K562 (cell line): Measurements from ENCODE around the gene ZNF581. TPM values are rescaled to one million over a fixed set of nuclear protein-coding genes. Genes with fewer than 3 reads are reported as not detected.
A peak's percentile ranks its signal among the peaks of the same experiment; 100 is the strongest.

ENCODE experiments used
- FOXP1 ChIP-seq: sonication (generic); formaldehyde crosslinking; IDR thresholded peaks from 2 replicates; pipeline ENCODE4 v1.8.0; 2022; ENCODE audit warnings: mild to moderate bottlenecking, missing genetic modification reagents
- HNRNPUL1 ChIP-seq: fragments of 200-400 bp; formaldehyde crosslinking; IDR thresholded peaks from 2 replicates; pipeline ENCODE4 v1.6.1; 2017; ENCODE audit warnings: low read length
- MTA3 ChIP-seq: fragments of 450-650 bp; formaldehyde crosslinking; IDR thresholded peaks from 2 replicates; pipeline ENCODE4 v1.6.1; 2017; ENCODE audit warnings: mild to moderate bottlenecking, borderline replicate concordance
- RFX7 ChIP-seq: fragments of 250-450 bp; sonication (Bioruptor Pico); IDR thresholded peaks from 2 replicates; pipeline ENCODE4 v1.5.1; 2021; ENCODE audit warnings: mild to moderate bottlenecking
- TSC22D4 ChIP-seq: fragments of 450-650 bp; IDR thresholded peaks from 2 replicates; pipeline ENCODE4 v1.6.1; 2016; ENCODE audit warnings: missing genetic modification characterization, missing biosample characterization, control low read depth
- ZBTB7A ChIP-seq: IDR thresholded peaks from 2 replicates; pipeline ENCODE4 v1.6.1; 2011; ENCODE audit warnings: low read depth, mild to moderate bottlenecking, low read length, moderate library complexity, borderline replicate concordance; ENCODE audit not compliant: control insufficient read depth
- polyA plus RNA-seq, 8 experiments: library from polyadenylated mRNA; depleted of rRNA in 4 of 8; stranded (reverse) in 5 of 8; unstranded in 3 of 8; fragments of >200 nt; fragmentation: Nextera tagmentation in 2 of 8; fragmentation: Illumina TruSeq in 1 of 8; extraction: Ambion mirVana in 2 of 8; extraction: Trizol in 1 of 8; gene quantifications; 2 replicates each; pipeline versions ENCODE4 v1.2.1 to v1.2.3, GENCODE V29; 2011 to 2014; ENCODE audit warnings: inconsistent platforms in 1 of 8, missing spikeins in 1 of 8
- total RNA-seq, 7 experiments: library from RNA; depleted of rRNA in 6 of 7; stranded (reverse); fragments of >200 nt in 6 of 7; fragmentation: Illumina TruSeq in 2 of 7; extraction: Trizol in 2 of 7; gene quantifications; 2 replicates each; pipeline versions ENCODE4 v1.2.1 to v1.2.3, GENCODE V29; 2011 to 2021; ENCODE audit warnings: low replicate concordance in 1 of 7
- TF ChIP-seq, protein P1 (sequence below): fragments of 450-650 bp; IDR thresholded peaks from 2 replicates; pipeline ENCODE4 v1.6.1; 2016; ENCODE audit warnings: missing biosample characterization, missing genetic modification characterization
- TF ChIP-seq, protein P2 (sequence below): sonication (generic); formaldehyde crosslinking; IDR thresholded peaks from 2 replicates; pipeline ENCODE4 v1.8.0; 2022; ENCODE audit warnings: missing genetic modification reagents, mild to moderate bottlenecking, moderate library complexity, borderline replicate concordance
- TF ChIP-seq, protein P3 (sequence below): fragments of 250-450 bp; sonication (Bioruptor Pico); IDR thresholded peaks from 2 replicates; pipeline ENCODE4 v1.5.0; 2021
- TF ChIP-seq, protein P4 (sequence below), 2 experiments: fragments of 450-650 bp in 1 of 2; sonication (generic) in 1 of 2; formaldehyde crosslinking in 1 of 2; IDR thresholded peaks; 2 replicates each; pipeline versions ENCODE4 v1.7.1 to v1.9.0; 2016 to 2022; ENCODE audit warnings: inconsistent platforms in 1 of 2, mild to moderate bottlenecking in 1 of 2, missing genetic modification reagents in 1 of 2
- TF ChIP-seq, protein P5 (sequence below), 2 experiments: fragments of 200-800 bp in 1 of 2; sonication (Bioruptor generic) in 1 of 2; sonication (generic) in 1 of 2; formaldehyde crosslinking in 1 of 2; IDR thresholded peaks in 1 of 2; conservative IDR thresholded peaks in 1 of 2; 2 replicates each; pipeline versions ENCODE4 v1.5.0 to v1.6.1; 2016 to 2020; ENCODE audit warnings: missing compliant biosample characterization in 1 of 2, missing genetic modification characterization in 1 of 2, missing genetic modification reagents in 1 of 2

The ZNF581 gene
- total and polyA plus RNA-seq, 9 of the 15 experiments (the other 6 are each of a cell fraction or from before 2014, with no cell fraction given), result 2.4 to 39.4 (median 15.4) TPM

DNA sequence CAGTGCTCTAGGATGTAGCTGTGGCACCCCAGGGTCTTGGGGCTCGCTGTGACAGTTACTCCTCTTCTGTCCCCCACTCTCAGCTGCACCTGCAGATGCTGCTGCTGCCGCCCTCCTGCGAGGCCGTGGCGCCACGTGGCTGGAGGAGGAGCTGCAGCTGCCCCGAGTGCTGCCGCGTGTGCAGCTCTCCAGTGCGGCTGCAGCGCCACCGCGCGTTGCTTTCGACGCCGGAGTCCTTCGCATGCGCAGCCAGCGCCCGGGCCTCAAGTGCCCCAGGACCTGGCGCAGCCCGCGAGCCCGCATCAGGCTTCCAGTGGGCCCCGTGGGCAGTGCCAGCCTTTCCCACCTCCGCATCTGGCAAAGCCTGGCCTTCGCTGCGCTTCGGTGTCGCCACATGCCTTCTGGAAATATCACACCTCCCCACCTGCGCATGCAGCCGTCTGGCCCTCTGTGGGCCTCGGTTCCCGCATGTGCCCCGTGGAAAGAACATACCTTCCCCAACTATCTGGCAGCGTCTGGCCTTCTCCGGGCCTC, 3.3 kb upstream of the ZNF581 start (continued):
- TF ChIP-seq, protein P1, sequence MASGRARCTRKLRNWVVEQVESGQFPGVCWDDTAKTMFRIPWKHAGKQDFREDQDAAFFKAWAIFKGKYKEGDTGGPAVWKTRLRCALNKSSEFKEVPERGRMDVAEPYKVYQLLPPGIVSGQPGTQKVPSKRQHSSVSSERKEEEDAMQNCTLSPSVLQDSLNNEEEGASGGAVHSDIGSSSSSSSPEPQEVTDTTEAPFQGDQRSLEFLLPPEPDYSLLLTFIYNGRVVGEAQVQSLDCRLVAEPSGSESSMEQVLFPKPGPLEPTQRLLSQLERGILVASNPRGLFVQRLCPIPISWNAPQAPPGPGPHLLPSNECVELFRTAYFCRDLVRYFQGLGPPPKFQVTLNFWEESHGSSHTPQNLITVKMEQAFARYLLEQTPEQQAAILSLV (tag), result no peak
- TF ChIP-seq MTA3, result peak; percentile 82; the same call in 1 of the 2 replicates
- TF ChIP-seq, protein P2, sequence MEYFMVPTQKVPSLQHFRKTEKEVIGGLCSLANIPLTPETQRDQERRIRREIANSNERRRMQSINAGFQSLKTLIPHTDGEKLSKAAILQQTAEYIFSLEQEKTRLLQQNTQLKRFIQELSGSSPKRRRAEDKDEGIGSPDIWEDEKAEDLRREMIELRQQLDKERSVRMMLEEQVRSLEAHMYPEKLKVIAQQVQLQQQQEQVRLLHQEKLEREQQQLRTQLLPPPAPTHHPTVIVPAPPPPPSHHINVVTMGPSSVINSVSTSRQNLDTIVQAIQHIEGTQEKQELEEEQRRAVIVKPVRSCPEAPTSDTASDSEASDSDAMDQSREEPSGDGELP (CRISPR knock-in tag), result peak; percentile 94
- TF ChIP-seq, protein P3, sequence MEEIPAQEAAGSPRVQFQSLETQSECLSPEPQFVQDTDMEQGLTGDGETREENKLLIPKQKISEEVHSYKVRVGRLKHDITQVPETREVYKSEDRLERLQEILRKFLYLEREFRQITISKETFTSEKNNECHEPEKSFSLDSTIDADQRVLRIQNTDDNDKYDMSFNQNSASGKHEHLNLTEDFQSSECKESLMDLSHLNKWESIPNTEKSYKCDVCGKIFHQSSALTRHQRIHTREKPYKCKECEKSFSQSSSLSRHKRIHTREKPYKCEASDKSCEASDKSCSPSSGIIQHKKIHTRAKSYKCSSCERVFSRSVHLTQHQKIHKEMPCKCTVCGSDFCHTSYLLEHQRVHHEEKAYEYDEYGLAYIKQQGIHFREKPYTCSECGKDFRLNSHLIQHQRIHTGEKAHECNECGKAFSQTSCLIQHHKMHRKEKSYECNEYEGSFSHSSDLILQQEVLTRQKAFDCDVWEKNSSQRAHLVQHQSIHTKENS, result no peak
- TF ChIP-seq ZBTB7A, result no peak
- TF ChIP-seq, protein P4, sequence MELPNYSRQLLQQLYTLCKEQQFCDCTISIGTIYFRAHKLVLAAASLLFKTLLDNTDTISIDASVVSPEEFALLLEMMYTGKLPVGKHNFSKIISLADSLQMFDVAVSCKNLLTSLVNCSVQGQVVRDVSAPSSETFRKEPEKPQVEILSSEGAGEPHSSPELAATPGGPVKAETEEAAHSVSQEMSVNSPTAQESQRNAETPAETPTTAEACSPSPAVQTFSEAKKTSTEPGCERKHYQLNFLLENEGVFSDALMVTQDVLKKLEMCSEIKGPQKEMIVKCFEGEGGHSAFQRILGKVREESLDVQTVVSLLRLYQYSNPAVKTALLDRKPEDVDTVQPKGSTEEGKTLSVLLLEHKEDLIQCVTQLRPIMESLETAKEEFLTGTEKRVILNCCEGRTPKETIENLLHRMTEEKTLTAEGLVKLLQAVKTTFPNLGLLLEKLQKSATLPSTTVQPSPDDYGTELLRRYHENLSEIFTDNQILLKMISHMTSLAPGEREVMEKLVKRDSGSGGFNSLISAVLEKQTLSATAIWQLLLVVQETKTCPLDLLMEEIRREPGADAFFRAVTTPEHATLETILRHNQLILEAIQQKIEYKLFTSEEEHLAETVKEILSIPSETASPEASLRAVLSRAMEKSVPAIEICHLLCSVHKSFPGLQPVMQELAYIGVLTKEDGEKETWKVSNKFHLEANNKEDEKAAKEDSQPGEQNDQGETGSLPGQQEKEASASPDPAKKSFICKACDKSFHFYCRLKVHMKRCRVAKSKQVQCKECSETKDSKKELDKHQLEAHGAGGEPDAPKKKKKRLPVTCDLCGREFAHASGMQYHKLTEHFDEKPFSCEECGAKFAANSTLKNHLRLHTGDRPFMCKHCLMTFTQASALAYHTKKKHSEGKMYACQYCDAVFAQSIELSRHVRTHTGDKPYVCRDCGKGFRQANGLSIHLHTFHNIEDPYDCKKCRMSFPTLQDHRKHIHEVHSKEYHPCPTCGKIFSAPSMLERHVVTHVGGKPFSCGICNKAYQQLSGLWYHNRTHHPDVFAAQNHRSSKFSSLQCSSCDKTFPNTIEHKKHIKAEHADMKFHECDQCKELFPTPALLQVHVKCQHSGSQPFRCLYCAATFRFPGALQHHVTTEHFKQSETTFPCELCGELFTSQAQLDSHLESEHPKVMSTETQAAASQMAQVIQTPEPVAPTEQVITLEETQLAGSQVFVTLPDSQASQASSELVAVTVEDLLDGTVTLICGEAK (IDR thresholded peaks at IDR 0.05), result no peak
- TF ChIP-seq, protein P4 (CRISPR knock-in tag; IDR thresholded peaks at IDR 0.05), result peak; percentile 62; the same call in 1 of the 2 replicates
- TF ChIP-seq FOXP1 (CRISPR knock-in tag), result peak; percentile 99
- TF ChIP-seq HNRNPUL1, result no peak
- TF ChIP-seq TSC22D4 (tag), result no peak
- TF ChIP-seq, protein P5, sequence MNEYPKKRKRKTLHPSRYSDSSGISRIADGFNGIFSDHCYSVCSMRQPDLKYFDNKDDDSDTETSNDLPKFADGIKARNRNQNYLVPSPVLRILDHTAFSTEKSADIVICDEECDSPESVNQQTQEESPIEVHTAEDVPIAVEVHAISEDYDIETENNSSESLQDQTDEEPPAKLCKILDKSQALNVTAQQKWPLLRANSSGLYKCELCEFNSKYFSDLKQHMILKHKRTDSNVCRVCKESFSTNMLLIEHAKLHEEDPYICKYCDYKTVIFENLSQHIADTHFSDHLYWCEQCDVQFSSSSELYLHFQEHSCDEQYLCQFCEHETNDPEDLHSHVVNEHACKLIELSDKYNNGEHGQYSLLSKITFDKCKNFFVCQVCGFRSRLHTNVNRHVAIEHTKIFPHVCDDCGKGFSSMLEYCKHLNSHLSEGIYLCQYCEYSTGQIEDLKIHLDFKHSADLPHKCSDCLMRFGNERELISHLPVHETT (CRISPR knock-in tag; conservative IDR thresholded peaks at IDR 0.05 in 1 of 2, IDR thresholded peaks at IDR 0.05 in 1 of 2), result no peak
- no peak for TF ChIP-seq RFX7 (CRISPR knock-in tag)
